NCI-H128 (cell line): ENCODE data around the gene KIAA1671.

Source experiments
- DNase-seq: peaks from one replicate; lab custom pipeline; 2025; ENCODE audit not compliant: unreplicated experiment; lab: John Stamatoyannopoulos, UW

The KIAA1671 gene

GRCh38 chr22:25061605-25062376 lies 109.3 kb downstream of the KIAA1671 start:
- no peak for DNase-seq

GRCh38 chr22:25062386-25063085 lies 110.0 kb downstream of the KIAA1671 start:
- DNase-seq, result no peak

DNA sequence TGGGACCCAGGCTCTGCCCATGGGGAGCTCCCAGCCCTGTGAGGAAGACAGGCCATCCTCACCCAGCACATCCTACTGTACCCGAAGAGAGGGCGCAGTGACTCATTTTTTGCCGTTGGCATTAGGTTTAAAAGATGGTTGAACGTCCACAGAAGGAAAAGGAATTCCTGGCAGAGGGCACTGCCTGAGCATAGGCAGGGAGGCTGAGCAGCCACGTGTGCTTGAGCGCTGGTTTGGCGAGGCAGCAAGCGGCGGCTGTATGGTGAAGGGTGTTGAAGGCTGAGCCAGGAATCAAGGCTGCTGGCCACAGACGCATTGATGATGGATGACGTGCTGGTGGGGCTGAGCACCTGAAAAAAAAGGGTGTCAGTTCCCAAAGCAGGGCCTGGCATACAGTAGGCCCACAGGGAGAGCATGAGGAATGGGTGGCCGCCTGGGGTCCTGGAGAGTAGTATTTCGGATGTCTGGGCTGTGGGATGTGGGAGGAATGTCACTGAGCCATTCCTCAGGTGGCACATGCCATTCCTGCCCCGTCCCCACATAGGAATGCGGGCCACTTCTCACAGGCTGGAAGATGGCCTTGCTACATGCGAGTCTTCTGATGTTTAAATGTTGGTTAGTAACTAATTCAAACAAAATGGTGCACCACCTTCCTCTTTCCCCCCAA lies 112.5 kb downstream of the KIAA1671 start:
- no peak for DNase-seq

DNA sequence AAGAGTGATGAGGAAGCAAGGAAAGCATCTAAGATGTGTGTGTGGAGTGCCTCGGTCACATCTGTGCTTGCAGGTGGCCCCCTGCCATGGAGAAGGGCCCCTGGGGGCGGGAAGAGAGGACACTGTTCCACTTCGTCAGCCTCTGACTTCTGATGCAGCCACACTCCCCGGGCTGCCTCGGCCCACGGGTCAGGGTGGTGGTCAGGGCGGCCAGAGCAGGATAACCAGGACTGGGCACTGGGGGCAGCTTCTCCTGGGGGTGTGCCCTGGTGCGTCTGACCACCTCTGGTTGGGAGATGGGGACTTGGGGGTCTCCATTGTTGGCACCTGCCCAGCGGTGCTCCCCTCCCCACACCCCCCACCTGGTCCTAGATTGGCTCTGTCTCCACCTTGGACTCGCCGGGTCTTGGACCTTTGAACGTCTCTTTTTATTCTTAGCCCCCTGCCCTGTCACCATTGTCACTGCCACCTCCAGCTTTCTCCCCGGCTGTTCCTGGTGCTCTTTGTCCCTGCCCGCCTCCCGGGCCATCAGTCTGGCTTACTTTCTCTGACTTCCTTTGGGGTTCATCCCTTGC lies 114.4 kb downstream of the KIAA1671 start:
- no peak for DNase-seq

- DNase-seq, result no peak
Measured at GRCh38 chr22:25067851-25068421, 115.4 kb downstream of the KIAA1671 start.

DNA sequence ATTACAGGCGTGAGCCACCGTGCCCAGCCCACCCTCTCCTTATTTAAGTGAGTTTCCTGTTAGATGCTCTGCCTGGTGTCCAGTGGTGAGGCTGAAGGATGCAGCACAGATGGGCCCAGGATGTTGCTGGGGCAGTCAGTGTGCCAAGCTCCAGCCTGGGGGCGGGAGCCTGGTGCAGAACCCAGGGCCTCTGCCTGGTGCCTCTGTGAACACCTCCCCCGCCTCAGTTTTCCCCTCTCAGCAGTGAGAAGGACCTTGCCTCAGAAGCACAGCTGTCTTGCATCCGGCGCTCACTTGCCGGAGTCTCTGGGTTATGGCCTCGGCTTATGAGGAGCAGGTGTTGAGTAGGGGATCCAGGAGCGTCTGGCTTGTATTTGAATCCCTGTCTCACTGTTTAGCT lies 116.2 kb downstream of the KIAA1671 start:
- no peak for DNase-seq

- no peak for DNase-seq
Measured at GRCh38 chr22:25069426-25069757, 116.9 kb downstream of the KIAA1671 start.

DNA sequence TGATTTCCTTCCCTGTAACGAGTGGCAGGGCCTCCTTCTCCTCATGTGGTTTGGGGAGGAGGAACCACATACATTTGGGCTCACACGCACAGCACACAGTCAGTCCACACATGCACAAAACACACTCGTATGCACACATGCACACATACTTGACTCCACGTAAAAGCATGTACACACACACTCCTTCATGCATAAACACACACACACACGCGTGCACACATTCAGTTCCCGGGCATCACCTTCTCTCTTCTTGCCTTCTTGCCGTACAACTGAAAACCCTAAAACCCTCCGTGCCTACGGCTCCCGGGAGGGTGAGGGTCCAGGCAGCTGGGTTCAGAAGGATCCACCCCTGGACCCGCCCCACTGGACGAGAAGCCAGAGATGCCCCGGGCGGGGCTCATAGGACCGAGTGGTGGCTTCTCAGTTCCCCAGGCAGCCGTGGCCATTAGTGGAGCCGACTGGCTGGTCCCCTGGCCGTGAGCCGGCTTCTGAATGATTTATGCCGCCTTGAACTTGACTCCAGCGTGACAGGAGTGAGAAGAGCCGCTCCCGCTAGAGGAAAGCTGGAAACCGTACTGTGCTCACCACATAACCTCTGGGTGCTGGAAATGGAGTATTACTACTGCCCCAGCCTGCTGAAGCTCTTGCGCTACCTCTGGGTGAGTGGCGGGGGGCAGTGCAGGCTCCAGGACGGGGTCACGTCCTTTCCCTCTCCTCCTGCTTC lies 117.4 kb downstream of the KIAA1671 start:
- DNase-seq, result no peak

DNA sequence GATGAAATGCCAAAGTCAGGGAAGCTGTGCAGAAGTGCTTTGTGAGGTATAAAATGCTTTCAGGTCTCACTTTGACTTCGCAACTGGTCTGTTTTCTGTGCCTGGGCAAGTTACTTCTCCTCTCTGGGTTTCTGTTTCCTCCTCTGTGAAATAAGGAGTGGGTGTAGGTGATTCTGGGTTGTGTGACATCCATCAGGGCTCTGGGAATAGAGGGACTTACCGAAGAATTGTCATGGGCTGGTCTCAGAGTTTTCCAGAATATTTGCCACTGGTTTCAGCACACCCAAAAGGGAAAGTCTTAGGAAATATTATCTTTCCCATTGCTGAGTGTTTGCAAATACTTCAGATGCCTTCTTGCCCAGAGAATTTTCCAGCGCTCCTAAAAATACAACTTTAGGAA lies 118.4 kb downstream of the KIAA1671 start:
- DNase-seq, result no peak

DNA sequence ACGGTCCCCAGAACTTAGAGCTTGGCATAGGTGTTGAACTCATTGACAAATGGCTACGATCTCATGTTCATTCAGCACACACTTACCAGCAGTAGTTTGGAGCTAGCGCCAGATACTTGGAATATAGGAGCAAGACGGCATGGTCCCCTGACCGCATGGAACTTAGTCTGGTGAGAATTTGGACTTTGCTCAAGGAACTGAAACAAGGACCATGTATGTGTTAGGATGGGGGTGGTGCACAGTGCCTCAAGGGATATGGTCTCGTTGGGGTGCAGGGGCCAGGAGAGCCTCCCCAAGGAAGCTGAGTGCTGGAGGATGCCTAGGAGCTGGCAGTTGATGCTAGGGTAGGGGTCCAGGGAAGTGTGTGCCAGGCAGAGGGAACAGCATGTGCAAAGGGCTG lies 119.2 kb downstream of the KIAA1671 start:
- no peak for DNase-seq

DNA sequence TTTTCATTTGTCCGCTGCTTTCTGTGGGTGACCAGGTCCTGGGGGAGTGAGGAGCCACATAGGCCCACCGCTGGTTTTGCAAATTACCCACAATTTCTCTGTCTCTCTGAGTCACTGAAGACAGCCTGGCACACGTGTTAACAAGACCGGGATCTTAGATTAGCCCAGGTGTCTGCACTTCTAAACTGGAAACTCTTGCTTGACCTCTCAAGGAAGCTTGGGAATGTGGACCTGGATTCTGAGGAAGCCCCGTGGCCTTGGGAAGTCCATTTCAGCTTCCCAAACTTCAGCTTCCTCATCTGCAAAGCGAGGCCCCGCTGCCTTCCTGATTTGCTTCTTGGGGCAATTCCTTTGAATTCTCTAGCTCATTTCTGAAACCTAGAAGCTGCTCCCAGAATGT lies 119.9 kb downstream of the KIAA1671 start:
- DNase-seq, result no peak

DNA sequence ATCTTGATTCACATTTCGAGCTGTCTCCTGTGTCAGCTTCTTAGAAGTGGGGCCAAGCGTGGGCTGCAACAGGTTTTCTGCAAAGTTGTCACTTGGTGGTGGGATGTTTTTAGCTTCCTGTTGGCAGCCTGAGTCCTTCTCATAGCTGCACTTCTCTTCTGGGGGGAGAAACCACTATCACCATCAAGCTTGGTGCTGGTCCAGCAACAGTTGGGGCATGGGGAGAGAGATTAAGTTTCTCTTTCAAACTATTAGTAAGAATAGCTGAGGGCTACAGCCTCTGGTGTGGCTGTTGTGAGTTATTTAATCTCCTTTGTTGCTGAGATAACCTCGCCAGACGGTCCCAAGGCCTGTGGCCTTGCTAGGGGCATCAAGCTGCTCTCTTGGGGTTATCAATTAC lies 123.8 kb downstream of the KIAA1671 start:
- DNase-seq, result no peak

- DNase-seq, result no peak
Measured at GRCh38 chr22:25077056-25077455, 124.5 kb downstream of the KIAA1671 start.

GRCh38 chr22:25077964-25078363 lies 125.4 kb downstream of the KIAA1671 start:
- DNase-seq, result no peak

DNA sequence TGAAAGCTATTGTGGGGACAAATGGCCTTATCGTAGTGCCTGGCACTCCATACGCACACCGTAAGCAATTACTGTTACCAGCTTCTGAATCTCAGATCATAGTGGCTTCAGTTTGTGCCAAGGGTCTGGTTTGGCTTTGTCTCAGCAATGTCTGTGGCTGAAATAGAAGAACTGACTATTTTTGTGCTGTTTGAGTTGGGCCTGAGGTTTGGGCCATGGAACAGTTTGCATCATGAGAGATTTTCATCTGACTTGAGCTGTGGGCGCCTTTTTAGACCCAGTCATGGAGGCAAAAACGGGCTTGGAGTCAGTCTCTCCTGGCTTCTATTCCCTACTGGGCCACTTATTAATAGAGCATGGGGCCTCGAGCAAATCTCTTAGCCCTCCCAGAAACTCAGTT lies 126.1 kb downstream of the KIAA1671 start:
- DNase-seq, result no peak

DNA sequence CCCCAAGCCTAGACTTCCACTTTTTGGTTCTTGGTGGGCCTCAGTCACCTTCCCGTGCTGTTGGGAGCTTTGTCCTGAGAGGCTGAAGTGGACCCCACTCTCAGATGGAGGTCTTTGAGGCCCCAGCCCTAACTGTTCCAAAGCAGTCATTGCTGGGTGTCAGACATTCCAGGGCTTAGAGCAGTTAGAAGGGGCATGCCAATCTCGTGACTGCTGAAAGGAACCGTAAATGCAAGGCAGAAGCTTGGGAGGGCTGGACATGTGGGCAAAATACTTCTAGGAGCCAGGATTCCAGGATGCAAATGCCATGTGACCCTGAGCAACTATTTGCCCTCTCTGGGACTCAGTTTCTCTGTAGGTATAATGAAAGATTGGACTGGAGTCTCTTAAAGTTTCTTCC lies 128.3 kb downstream of the KIAA1671 start:
- no peak for DNase-seq

DNA sequence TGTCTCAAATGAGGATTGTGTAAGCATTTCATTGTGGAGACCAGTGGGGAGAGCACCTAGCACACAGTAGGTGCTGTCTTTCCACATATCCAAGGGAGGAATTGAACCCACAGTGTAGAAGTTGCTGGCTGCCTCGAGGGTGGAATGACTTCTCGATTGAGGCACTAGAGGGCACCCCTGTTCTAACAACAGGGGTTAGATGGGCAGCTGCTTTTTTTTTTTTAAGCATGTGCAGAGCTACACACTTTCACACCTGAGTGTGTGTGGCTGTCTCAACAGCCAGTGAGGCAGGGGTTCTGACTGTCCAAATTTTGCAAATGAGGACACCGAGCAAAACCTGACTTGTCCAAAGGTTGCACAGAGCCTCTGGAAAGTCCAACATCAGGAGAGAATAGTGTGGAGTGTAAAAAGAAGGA lies 128.9 kb downstream of the KIAA1671 start:
- no peak for DNase-seq

DNA sequence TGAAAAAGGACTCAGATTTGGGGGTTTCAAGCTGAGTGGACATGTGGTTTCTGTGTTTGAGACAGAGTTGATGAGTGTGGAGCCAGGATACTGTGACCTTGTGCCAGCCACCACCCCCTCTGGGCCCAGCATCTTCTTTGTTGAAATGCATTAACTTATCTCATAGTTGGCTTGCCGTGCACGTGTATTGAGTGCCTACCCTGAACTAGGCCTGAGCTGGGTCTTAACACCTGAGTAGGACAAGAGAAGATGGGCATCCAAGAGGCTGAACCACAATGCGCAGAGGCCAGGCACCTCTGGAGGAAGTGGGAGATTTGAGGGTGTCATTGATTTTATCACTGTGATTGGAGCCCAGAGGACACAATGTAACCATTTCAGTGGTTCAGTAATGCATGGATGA lies 129.6 kb downstream of the KIAA1671 start:
- DNase-seq, result no peak

DNA sequence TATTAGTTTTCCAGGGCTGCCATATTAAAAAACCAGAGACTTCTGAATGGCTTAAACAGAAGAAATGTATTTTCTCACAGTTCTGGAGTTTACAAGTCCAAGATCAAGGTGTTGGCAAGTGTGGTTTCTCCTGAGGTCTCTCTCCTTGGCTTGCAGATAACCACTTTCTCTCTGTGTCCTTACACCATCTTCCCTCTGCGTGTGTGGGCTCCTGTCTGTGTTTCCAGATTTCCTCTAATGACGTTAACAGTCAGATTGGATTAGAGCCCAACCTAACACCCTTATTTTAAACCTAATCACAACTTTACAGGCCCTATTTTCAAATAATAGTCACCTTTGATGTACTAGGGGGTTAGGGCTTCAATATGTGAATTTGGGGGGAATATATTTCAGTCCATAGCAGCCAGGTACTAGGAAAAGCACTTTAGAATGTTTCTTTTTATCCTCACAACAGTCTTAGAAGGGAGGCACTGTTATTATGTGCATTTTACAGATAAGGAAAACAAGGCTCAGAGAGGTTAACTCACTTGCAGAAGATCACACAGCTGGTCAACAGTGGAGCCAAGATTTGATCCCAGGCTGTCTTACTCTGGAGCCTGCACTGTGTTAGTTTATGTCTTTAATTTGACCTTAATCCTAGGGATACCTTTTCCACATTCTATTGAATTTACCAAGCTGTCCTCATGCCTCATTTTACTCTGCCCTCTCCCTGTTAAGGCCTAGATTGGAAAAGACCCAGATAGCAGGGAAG lies 130.7 kb downstream of the KIAA1671 start:
- DNase-seq, result no peak

GRCh38 chr22:25083807-25084200 lies 131.3 kb downstream of the KIAA1671 start:
- no peak for DNase-seq
